Neuronal stem cell (in vitro differentiated cells): ENCODE results near the gene KLHL2. TPM values are rescaled to one million over a fixed set of nuclear protein-coding genes. Genes with fewer than 3 reads are reported as not detected.

Experiments
- small RNA-seq: library from polyadenylated mRNA; stranded (forward); fragments of <200 nt; extraction: miRNeasy Mini kit (QIAGEN cat#:217004); gene quantifications from one replicate; pipeline ENCODE3, GENCODE V24; 2013; ENCODE audit not compliant: insufficient read depth

Gene KLHL2

Small RNA genes within 50 kb of the gene (small RNA-seq; reads per million reads assigned to genes)
- gene RNU4-87P, result not detected
